ENCODE results near the gene CCNC.

The CCNC gene

DNA sequence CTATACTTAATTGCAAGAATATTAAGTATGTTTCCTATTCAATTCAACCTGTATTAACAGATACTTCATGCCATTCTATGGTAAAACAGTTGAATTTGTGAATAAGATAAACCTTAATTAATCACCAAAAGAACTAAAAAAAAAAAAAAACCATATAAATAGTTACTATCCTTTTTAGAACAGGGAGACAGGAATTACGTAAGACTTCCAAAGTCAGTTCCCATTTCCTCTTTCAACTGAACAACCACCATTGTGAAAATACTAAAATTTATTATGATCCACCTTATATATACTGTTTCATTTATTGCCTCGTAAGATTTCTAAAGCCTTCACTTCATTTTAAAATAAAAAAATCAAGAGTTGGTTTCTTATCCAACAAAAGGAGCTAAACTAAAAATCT is 9.4 kb downstream of the CCNC start:
- H3K4me3 ChIP-seq (ENCODE audit: low read depth, low read length), result no peak overlapping the region
- no peak for DNase-seq (ENCODE audit: low read depth)
- TF ChIP-seq, protein P1, sequence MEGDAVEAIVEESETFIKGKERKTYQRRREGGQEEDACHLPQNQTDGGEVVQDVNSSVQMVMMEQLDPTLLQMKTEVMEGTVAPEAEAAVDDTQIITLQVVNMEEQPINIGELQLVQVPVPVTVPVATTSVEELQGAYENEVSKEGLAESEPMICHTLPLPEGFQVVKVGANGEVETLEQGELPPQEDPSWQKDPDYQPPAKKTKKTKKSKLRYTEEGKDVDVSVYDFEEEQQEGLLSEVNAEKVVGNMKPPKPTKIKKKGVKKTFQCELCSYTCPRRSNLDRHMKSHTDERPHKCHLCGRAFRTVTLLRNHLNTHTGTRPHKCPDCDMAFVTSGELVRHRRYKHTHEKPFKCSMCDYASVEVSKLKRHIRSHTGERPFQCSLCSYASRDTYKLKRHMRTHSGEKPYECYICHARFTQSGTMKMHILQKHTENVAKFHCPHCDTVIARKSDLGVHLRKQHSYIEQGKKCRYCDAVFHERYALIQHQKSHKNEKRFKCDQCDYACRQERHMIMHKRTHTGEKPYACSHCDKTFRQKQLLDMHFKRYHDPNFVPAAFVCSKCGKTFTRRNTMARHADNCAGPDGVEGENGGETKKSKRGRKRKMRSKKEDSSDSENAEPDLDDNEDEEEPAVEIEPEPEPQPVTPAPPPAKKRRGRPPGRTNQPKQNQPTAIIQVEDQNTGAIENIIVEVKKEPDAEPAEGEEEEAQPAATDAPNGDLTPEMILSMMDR (IDR thresholded peaks at IDR 0.05; ENCODE audit: control insufficient read depth, extremely low read depth, insufficient read depth), result no peak

GRCh38 chr6:99553888-99554287 is 14.6 kb downstream of the CCNC start:
- TF ChIP-seq, protein P1 (IDR thresholded peaks at IDR 0.05; ENCODE audit: control insufficient read depth, extremely low read depth, insufficient read depth), result no peak
- no peak for DNase-seq (ENCODE audit: low read depth)
- no peak overlapping the region for H3K4me3 ChIP-seq (ENCODE audit: low read depth, low read length)

DNA sequence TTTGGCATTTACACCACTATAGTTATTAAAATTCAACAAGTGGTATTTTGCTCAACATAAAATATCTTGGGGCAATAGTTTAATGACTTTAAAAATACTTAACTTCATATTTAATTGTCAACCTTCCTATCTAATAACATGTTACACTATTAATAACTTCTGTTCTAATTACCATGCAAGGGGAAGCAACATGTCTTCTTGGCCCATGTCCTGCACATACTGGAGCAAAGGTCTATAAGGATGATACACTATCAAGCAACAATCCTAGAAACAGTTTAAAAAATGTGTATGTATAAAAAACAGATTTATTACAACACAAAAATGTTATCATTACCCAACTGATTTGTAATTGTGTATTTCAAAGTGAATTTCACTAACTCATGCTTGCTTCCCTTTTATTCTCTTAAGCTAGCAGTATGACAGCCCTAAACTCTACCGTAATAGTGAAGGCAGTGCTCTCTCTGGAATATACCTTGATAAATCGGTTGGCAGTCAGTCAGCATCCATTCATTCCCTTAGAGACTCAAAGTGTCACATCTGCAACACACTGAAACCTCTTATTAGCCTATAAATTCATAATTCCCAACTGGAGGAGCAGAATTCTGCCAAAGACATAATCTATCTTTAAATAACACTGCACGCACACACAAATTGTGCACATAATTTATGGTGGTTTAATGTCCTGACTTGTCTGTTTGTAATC is 18.3 kb downstream of the CCNC start:
- no peak for DNase-seq (ENCODE audit: low read depth)
- TF ChIP-seq, protein P1 (IDR thresholded peaks at IDR 0.05; ENCODE audit: control insufficient read depth, extremely low read depth, insufficient read depth), result no peak
- H3K4me3 ChIP-seq (ENCODE audit: low read depth, low read length), result no peak overlapping the region

- TF ChIP-seq, protein P1 (IDR thresholded peaks at IDR 0.05; ENCODE audit: control insufficient read depth, extremely low read depth, insufficient read depth), result no peak
- no peak overlapping the region for H3K4me3 ChIP-seq (ENCODE audit: low read depth, low read length)
- DNase-seq (ENCODE audit: low read depth), result no peak
Observed at GRCh38 chr6:99548706-99549105, 19.8 kb downstream of the CCNC start.

DNA sequence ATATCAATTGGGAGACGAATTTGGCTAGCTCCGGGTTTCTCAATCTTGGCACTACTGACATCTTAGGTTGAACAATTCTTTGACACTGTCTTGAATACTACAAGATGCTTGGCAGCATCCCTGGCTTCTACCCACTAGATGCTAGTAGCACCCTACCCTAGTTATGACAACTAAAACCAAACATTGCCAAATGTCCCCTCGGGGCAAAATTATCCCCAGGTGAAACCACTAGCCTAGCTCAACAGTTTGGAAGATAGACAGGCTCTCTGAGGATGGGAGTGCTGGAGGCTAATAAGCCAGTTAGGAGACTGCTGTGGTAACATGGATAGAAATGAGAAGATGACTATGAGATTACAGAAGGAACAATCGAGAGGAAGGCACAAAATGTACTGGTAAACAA is 20.9 kb downstream of the CCNC start:
- TF ChIP-seq, protein P1 (IDR thresholded peaks at IDR 0.05; ENCODE audit: control insufficient read depth, extremely low read depth, insufficient read depth), result no peak
- DNase-seq (ENCODE audit: low read depth), result no peak

DNA sequence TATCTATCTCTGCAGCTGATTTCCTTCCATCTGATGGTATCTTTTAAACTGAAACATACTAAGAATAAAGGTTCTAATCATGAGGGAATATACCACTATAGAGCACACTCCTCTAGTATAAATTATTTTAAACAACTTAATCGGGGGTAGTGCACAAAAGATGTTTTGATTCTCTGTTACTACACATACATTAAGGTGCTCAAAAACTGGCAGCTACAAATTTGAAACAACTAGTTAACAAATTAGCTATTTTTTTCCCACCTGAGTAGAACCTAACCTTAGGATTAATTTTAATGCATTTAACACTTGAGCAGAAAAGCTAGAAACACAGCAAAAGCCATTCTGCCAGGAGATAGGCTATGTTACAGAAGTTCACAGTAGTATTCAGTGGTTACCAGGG is 23.0 kb downstream of the CCNC start:
- TF ChIP-seq, protein P1 (IDR thresholded peaks at IDR 0.05; ENCODE audit: control insufficient read depth, extremely low read depth, insufficient read depth), result no peak
- no peak for DNase-seq (ENCODE audit: low read depth)
- no peak overlapping the region for H3K4me3 ChIP-seq (ENCODE audit: low read depth, low read length)

More for the DNA sequence above, 20.9 kb downstream of the CCNC start:
- no peak overlapping the region for H3K4me3 ChIP-seq (ENCODE audit: low read depth, low read length)

DNA sequence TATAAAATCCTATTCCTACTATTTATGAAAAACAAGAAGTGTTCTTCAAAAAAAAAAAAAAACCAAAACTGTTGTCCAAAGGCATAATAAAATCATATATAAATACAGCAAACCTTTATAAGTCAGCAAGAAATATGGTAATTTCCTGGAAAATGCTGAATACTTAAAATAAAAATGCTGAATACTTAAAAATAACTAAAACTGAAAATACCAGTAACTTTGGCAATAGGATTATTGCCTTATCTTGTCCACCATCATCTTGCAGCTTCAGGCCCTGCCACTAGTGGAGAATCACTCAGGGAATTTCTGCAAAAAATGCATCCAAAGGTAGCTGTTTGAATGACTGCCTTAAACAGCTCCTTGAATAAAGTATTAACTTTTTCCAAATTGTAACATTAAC is 24.5 kb downstream of the CCNC start:
- no peak overlapping the region for H3K4me3 ChIP-seq (ENCODE audit: low read depth, low read length)
- DNase-seq (ENCODE audit: low read depth), result no peak
- TF ChIP-seq, protein P1 (IDR thresholded peaks at IDR 0.05; ENCODE audit: control insufficient read depth, extremely low read depth, insufficient read depth), result no peak

Data from LNCaP clone FGC (cell line).